CD4-positive, CD25-positive, alpha-beta regulatory T cell (primary cell): ENCODE measurements around the gene CSN3. TPM values are rescaled to one million over a fixed set of nuclear protein-coding genes. Genes with fewer than 3 reads are reported as not detected.

Source experiments
- ATAC-seq, 2 donors: fragments of 150-1000 bp; cut with Tn5 transposase; one replicate each; pipeline ENCODE4 v1.10.0; 2021; ENCODE audit warnings: low read depth in 2 of 2, moderate number of reproducible peaks in 2 of 2, moderate library complexity in 1 of 2
- DNase-seq, 3 donors: peaks; one replicate each; pipeline versions ENCODE4 v3.0.0 to v3.0.0-alpha.2; 2012 to 2022; ENCODE audit warnings: mixed read lengths in 1 of 3
- H3K27ac ChIP-seq: one replicate; pipeline ENCODE4 v1.7.0; 2013; ENCODE audit warnings: mild to moderate bottlenecking, low read length; ENCODE audit not compliant: insufficient read depth, poor library complexity, severe bottlenecking
- H3K27me3 ChIP-seq: one replicate; pipeline ENCODE4 v1.7.0; 2013; ENCODE audit warnings: low read length; ENCODE audit not compliant: control insufficient read depth, insufficient read depth
- H3K36me3 ChIP-seq: one replicate; pipeline ENCODE4 v1.7.0; 2013; ENCODE audit warnings: mild to moderate bottlenecking, low read length, moderate library complexity; ENCODE audit not compliant: control insufficient read depth, insufficient read depth
- H3K4me1 ChIP-seq: 2 replicates; pipeline ENCODE4 v1.7.0; 2013; ENCODE audit warnings: mild to moderate bottlenecking, low read length; ENCODE audit not compliant: insufficient read depth, control insufficient read depth, poor library complexity, severe bottlenecking
- H3K4me3 ChIP-seq: one replicate; pipeline ENCODE4 v1.7.0; 2013; ENCODE audit warnings: low read depth, mild to moderate bottlenecking, low read length, moderate library complexity
- H3K9me3 ChIP-seq, 2 experiments: 1 replicate in 1 of 2; 2 replicates in 1 of 2; pipeline ENCODE4 v1.7.0; 2013; ENCODE audit warnings: low read length in 2 of 2, mild to moderate bottlenecking in 1 of 2, moderate library complexity in 1 of 2; ENCODE audit not compliant: control insufficient read depth in 2 of 2
- H3K27ac Mint-ChIP-seq, 3 donors: one replicate each; pipeline ENCODE4 v1.8.0; 2020 to 2022; ENCODE audit warnings: mild to moderate bottlenecking in 3 of 3, mixed read lengths in 3 of 3, moderate library complexity in 2 of 3
- H3K27me3 Mint-ChIP-seq: one replicate; pipeline ENCODE4 v1.8.0; 2022; ENCODE audit warnings: mild to moderate bottlenecking, mixed read lengths
- H3K36me3 Mint-ChIP-seq: one replicate; pipeline ENCODE4 v1.8.0; 2020; ENCODE audit warnings: mixed read lengths
- H3K4me1 Mint-ChIP-seq, 4 donors: one replicate each; pipeline ENCODE4 v1.8.0; 2020 to 2022; ENCODE audit warnings: mixed read lengths in 4 of 4, mild to moderate bottlenecking in 1 of 4
- H3K4me3 Mint-ChIP-seq, 4 donors: one replicate each; pipeline ENCODE4 v1.8.0; 2020 to 2022; ENCODE audit warnings: mild to moderate bottlenecking in 4 of 4, mixed read lengths in 4 of 4, moderate library complexity in 3 of 4
- H3K9me3 Mint-ChIP-seq, 7 donors: one replicate each; pipeline ENCODE4 v1.8.0; 2020 to 2022; ENCODE audit warnings: mixed read lengths in 7 of 7, mild to moderate bottlenecking in 3 of 7, moderate library complexity in 2 of 7
- polyA plus RNA-seq, 4 donors: library from polyadenylated mRNA; unstranded; fragments of 300-500 nt; fragmentation: Illumina TruSeq; gene quantifications; one replicate each; pipeline ENCODE4 v1.2.3, GENCODE V29; 2021
- total RNA-seq: library from RNA; stranded (reverse); gene quantifications from one replicate; pipeline ENCODE4 v1.2.3, GENCODE V29; 2022

CSN3 gene
- total and polyA plus RNA-seq, 5 donors from 2014 or later: not detected

- Histone ChIP-seq H3K4me1 (no peaks in the 10 kb centered on the region), H3K9me3 (no peaks in the 10 kb centered on the region), H3K27me3 (no peaks in the 10 kb centered on the region), H3K4me3 (no peak overlapping the region), H3K36me3 (no peaks in the 10 kb centered on the region), H3K27ac (no peak overlapping the region)
- Mint-ChIP-seq H3K4me1 (no peaks in the 10 kb centered on the region), H3K27ac (no peak overlapping the region), H3K36me3 (no peaks in the 10 kb centered on the region), H3K4me3 (no peak overlapping the region), H3K9me3 (peaks cover 0 to 12% (median 4%) of the 10 kb centered on the region in 7 donors), H3K27me3 (no peaks in the 10 kb centered on the region)
- no peak for ATAC-seq
- DNase-seq: no peak
Observed at GRCh38 chr4:70298051-70298450, 55.7 kb downstream of the CSN3 start.

GRCh38 chr4:70299643-70300042 lies 57.2 kb downstream of the CSN3 start:
- Mint-ChIP-seq H3K4me1 (no peaks in the 10 kb centered on the region), H3K36me3 (no peaks in the 10 kb centered on the region), H3K27ac (no peak overlapping the region), H3K27me3 (no peaks in the 10 kb centered on the region), H3K4me3 (no peak overlapping the region), H3K9me3 (peaks cover 0 to 12% (median 1%) of the 10 kb centered on the region in 7 donors)
- H3K9me3 ChIP-seq: no peaks in the 10 kb centered on the region
- H3K27ac ChIP-seq: no peak overlapping the region
- H3K4me1 ChIP-seq: no peaks in the 10 kb centered on the region
- no peak for ATAC-seq
- H3K4me3 ChIP-seq: no peak overlapping the region
- no peak for DNase-seq
- no peaks in the 10 kb centered on the region for H3K27me3 ChIP-seq
- H3K36me3 ChIP-seq: no peaks in the 10 kb centered on the region

DNA sequence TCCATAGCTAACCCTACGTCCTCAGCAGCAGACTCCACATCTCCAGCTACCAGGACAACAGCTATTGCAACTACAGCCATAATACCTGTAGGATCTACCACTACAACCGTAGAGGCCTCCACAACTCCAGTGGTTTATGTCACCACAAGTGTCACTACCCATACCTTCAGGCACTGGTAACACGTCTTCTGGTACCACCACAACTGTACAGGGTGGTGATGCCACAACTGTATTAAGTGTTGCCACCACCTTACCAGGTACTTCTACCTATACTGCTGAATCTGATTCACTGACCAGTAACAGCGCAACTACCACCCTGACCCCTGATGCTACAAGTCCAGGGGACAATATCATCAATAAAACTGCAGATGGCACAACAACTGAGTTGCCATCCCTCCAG lies 57.8 kb downstream of the CSN3 start:
- no peaks in the 10 kb centered on the region for H3K4me1 Mint-ChIP-seq
- no peak overlapping the region for H3K27ac ChIP-seq
- no peak overlapping the region for H3K4me3 Mint-ChIP-seq
- H3K27me3 Mint-ChIP-seq: no peaks in the 10 kb centered on the region
- no peak overlapping the region for H3K4me3 ChIP-seq
- H3K9me3 ChIP-seq: no peaks in the 10 kb centered on the region
- H3K27me3 ChIP-seq: no peaks in the 10 kb centered on the region
- no peaks in the 10 kb centered on the region for H3K36me3 ChIP-seq
- H3K27ac Mint-ChIP-seq: no peak overlapping the region
- DNase-seq (no peak), ATAC-seq (no peak)
- peaks cover 0 to 12% (median 1%) of the 10 kb centered on the region in 7 donors for H3K9me3 Mint-ChIP-seq
- no peaks in the 10 kb centered on the region for H3K36me3 Mint-ChIP-seq
- H3K4me1 ChIP-seq: no peaks in the 10 kb centered on the region

Other genes starting within 250 kb of the CSN3 start
- gene STATH, start 246.6 kb upstream of the CSN3 start, total RNA-seq: not detected
- gene STATH, start 246.6 kb upstream of the CSN3 start, polyA plus RNA-seq: not detected
- gene HTN3, start 214.1 kb upstream of the CSN3 start, total RNA-seq: not detected
- gene HTN3, start 214.1 kb upstream of the CSN3 start, polyA plus RNA-seq: not detected
- not detected for gene HTN1, start 192.2 kb upstream of the CSN3 start, total RNA-seq
- gene HTN1, start 192.2 kb upstream of the CSN3 start, polyA plus RNA-seq: not detected
- gene PRR27, start 88.4 kb upstream of the CSN3 start, total RNA-seq: not detected
- gene PRR27, start 88.4 kb upstream of the CSN3 start, polyA plus RNA-seq: not detected
- gene ODAM, start 46.9 kb upstream of the CSN3 start, total RNA-seq: not detected
- not detected for gene ODAM, start 46.9 kb upstream of the CSN3 start, polyA plus RNA-seq
- gene FDCSP, start 16.5 kb upstream of the CSN3 start, total RNA-seq: not detected
- gene FDCSP, start 16.5 kb upstream of the CSN3 start, polyA plus RNA-seq: not detected
- gene CABS1, start 92.4 kb downstream of the CSN3 start, total RNA-seq: not detected
- gene CABS1, start 92.4 kb downstream of the CSN3 start, polyA plus RNA-seq: not detected
- gene SMR3A, start 118.2 kb downstream of the CSN3 start, total RNA-seq: not detected
- not detected for gene SMR3A, start 118.2 kb downstream of the CSN3 start, polyA plus RNA-seq
- not detected for gene SMR3B, start 140.5 kb downstream of the CSN3 start, total RNA-seq
- gene SMR3B, start 140.5 kb downstream of the CSN3 start, polyA plus RNA-seq: not detected
- not detected for gene OPRPN, start 155.3 kb downstream of the CSN3 start, total RNA-seq
- gene OPRPN, start 155.3 kb downstream of the CSN3 start, polyA plus RNA-seq: not detected
- gene MUC7, start 229.6 kb downstream of the CSN3 start, total RNA-seq: not detected
- not detected for gene MUC7, start 229.6 kb downstream of the CSN3 start, polyA plus RNA-seq